ENCODE data around the gene ITGB1BP1.

The ITGB1BP1 gene

DNA sequence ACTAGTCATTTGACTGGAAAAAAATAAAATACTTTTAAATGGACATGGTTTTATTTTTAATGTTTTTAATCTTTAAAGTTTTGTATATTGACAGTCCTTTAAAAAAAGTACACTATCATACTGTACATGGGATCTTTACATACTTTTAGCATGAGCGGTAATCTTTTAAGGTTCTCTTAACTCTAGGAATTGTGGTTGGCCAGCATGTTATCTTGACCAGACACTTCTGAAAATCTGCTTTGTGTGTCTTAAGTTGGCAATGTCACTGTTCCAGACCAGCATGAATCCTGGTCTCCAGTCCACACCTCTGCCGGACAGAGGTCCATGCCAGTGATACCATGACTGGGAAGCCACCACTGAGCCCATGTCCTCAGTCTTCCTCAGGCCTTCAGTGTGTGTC lies 17.7 kb downstream of the ITGB1BP1 start:
- ChIA-PET CTCF (no interaction called here), POLR2A (ENCODE audit: low non-redundant PET) (no interaction called here)
- TF ChIP-seq, protein P1, sequence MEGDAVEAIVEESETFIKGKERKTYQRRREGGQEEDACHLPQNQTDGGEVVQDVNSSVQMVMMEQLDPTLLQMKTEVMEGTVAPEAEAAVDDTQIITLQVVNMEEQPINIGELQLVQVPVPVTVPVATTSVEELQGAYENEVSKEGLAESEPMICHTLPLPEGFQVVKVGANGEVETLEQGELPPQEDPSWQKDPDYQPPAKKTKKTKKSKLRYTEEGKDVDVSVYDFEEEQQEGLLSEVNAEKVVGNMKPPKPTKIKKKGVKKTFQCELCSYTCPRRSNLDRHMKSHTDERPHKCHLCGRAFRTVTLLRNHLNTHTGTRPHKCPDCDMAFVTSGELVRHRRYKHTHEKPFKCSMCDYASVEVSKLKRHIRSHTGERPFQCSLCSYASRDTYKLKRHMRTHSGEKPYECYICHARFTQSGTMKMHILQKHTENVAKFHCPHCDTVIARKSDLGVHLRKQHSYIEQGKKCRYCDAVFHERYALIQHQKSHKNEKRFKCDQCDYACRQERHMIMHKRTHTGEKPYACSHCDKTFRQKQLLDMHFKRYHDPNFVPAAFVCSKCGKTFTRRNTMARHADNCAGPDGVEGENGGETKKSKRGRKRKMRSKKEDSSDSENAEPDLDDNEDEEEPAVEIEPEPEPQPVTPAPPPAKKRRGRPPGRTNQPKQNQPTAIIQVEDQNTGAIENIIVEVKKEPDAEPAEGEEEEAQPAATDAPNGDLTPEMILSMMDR (conservative IDR thresholded peaks at IDR 0.05; ENCODE audit: low read depth) = no peak
- H3K27ac ChIP-seq = no peak overlapping the region
- no peak for DNase-seq (ENCODE audit: low spot score)

DNA sequence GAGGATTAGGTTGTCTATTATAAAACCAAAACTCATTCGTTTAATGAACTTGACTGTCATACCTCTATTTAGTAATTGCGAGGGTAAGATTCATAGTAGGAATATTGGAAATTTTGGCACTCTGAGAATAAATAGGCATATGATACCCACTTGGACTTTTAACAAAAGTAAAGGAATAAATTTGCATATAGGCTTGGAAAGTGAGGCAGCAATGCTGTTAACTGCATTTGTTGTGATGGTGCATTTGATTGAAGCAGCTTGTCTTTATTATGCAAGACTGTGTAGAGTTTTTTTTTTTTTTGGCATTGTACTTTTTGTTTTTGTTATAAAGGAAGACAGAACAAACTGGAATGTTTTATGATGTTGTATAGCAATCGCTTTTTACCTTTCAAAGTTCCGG lies 18.9 kb downstream of the ITGB1BP1 start:
- CTCF ChIA-PET = interaction anchor here (0.6 to 0.7 kb wide), 2 partner anchors 196 to 617 kb away, joined by 3 read pairs; no protein-coding TSS in a partner anchor
- no peak for DNase-seq (ENCODE audit: low spot score)
- TF ChIP-seq, protein P1 (conservative IDR thresholded peaks at IDR 0.05; ENCODE audit: low read depth) = no peak
- POLR2A ChIA-PET (ENCODE audit: low non-redundant PET) = no interaction called here
- H3K27ac ChIP-seq = no peak overlapping the region

DNA sequence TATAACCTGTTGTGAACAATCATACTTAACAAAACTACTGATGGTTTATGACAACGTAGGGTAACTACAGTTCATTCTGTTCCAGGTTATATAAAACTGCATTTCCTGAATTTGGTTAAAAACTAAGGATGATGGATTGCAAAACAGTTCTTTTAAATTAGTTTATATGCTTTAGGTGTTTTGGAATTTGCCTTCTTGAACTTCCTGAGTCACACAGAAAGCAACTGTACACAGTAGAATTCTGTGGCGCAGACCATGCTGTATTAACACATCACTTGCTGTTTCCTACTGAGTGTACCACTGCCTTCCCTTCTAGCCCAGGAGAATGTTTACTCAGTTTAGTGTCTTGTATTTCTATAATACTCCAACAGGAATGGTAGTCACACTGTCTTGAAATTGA lies 19.4 kb downstream of the ITGB1BP1 start:
- no peak overlapping the region for H3K27ac ChIP-seq
- POLR2A ChIA-PET (ENCODE audit: low non-redundant PET) = no interaction called here
- TF ChIP-seq, protein P1 (conservative IDR thresholded peaks at IDR 0.05; ENCODE audit: low read depth) = no peak
- DNase-seq (ENCODE audit: low spot score) = no peak
- CTCF ChIA-PET = interaction anchor here (0.6 kb wide), 1 partner anchor 195 kb away, joined by 3 read pairs; no protein-coding TSS in a partner anchor

DNA sequence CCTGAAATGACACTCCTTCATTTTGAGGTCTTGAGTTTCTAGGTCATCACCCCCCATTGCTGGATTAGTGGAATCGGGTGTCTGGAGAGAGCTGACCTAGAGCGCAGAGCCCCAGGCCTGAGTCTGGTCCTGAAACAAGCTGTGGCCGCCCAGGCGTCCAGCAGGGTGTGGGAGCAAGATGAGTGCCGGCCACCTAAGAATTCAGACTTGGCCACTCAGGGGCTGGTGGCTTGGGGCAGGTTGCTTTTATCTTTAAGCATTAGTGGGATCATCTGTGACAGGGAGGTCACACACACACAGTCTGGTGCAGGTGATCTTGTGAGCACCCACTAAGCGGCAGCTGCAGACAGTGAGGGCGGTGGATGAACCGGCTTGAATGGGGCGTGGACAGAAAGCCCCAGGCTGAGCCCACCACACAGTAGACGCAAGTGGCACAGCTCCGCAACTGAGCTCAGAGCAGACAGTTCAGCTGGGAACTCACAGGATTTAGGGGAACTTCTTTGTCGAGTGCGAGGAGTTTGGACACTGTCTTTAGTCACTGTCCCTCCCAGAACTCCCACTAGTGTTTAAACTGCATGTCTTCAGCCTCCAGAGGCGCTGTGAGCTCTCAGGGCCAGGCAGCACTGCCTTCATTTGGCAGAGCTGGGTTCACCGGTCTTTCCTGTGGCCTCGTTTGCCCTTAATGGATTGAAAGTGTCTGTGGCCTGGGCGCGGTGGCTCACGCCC lies 21.5 kb downstream of the ITGB1BP1 start:
- peak overlapping the region; percentile 44 for H3K27ac ChIP-seq
- TF ChIP-seq, protein P1 (conservative IDR thresholded peaks at IDR 0.05; ENCODE audit: low read depth) = no peak
- no peak for DNase-seq (ENCODE audit: low spot score)
- ChIA-PET CTCF (no interaction called here), POLR2A (ENCODE audit: low non-redundant PET) (no interaction called here)

DNA sequence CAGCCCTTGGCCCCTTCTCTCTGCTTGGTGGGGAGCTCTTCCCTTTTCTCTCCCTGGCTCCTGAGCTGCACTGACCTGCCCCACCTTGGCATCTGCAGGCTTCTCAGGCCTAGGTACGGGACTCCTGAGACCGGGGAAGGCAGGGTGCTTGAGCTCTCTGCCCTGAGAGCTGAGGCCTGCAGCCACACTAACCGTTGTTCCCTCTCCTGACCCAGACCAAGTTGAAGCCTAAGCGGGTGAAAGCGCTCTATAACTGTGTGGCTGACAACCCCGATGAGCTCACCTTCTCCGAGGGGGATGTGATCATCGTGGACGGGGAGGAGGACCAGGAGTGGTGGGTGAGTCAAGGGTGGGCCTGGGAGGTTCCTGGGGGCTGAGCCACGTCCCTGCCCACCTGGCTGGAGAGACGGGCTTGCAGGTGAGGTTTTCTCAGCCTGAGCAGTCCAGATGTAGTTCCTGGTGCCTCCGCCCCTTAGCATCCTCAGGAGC lies 22.2 kb downstream of the ITGB1BP1 start:
- ChIA-PET CTCF (interaction anchor here (0.7 kb wide), 1 partner anchor 13 kb away, joined by 3 read pairs; no protein-coding TSS in a partner anchor), POLR2A (ENCODE audit: low non-redundant PET) (no interaction called here)
- H3K27ac ChIP-seq = peak overlapping the region; percentile 44
- TF ChIP-seq, protein P1 (conservative IDR thresholded peaks at IDR 0.05; ENCODE audit: low read depth) = no peak
- no peak for DNase-seq (ENCODE audit: low spot score)

DNA sequence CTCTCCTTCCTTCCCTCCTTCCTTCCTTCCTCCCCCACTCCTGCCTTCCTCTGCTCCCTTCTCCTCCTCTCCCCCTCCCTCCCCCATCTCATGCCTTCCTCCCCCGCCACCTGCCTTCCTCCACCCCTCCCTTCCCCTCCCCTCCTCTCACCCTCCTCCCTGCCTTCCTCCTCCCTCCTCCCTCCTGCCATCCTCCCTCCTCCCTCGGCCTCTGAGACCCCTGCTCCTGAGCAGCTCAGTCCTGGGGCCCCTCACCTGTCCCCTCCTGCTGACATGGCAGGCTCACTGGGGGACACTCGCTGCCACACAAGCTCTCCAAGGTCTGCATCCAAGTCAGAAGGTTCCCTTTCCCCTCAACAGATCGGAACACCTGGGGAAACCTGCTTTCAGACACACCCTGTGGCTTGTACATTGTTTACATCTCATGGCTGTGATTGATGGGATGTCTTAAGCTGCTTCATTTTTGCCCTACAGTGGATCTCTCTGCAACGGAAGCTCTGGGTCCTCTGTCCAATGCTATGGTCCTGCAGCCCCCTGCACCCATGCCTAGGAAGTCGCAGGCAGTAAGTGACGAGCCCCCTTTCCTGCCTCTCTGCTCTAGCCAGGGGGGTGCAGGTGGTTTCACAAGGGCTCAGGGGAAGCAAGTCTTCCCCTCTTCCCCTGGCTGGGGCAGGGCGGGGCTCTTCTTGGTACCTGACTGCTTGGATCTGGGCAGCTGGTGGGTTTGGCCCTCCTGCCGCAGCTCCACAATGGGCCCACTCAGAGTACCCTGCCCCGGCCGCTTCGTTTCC lies 22.9 kb downstream of the ITGB1BP1 start:
- H3K27ac ChIP-seq = peak overlapping the region; percentile 44
- TF ChIP-seq, protein P1 (conservative IDR thresholded peaks at IDR 0.05; ENCODE audit: low read depth) = no peak
- POLR2A ChIA-PET (ENCODE audit: low non-redundant PET) = no interaction called here
- DNase-seq (ENCODE audit: low spot score) = no peak
- CTCF ChIA-PET = interaction anchor here (0.7 kb wide), 1 partner anchor 13 kb away, joined by 3 read pairs; no protein-coding TSS in a partner anchor
